Measurements from ENCODE around the gene NUDT15. TPM values are rescaled to one million over a fixed set of nuclear protein-coding genes. Genes with fewer than 3 reads are reported as not detected.
A peak's percentile ranks its signal among the peaks of the same experiment; 100 is the strongest.

The NUDT15 gene
- total RNA-seq (10 to 100 TPM in 3 of 7 donors, 1 to 10 TPM in 4; 6.1 to 11.2 (median 9.7) TPM), polyA plus RNA-seq (10 to 100 TPM in 1 of 2 donors, 1 to 10 TPM in 1; 9.7 to 11.4 TPM)
- long read RNA-seq, donor 1, transcript NUDT15-201 (3 exons, 2,098 nt), result major isoform, 40 of 40 reads
- long read RNA-seq, donor 1, partial matches to known transcripts, result 0 of 40 reads
- long read RNA-seq, donor 1, other reads (novel, unspliced or antisense), result 0 of 40 reads
- long read RNA-seq, donor 2, transcript NUDT15-201 (3 exons, 2,098 nt), result major isoform, 17 of 25 reads
- long read RNA-seq, donor 2, partial matches to known transcripts, result 8 of 25 reads
- long read RNA-seq, donor 2, other reads (novel, unspliced or antisense), result 0 of 25 reads
- long read RNA-seq, donor 3, transcript NUDT15-201 (3 exons, 2,098 nt), result major isoform, 13 of 13 reads
- long read RNA-seq, donor 3, partial matches to known transcripts, result 0 of 13 reads
- long read RNA-seq, donor 3, other reads (novel, unspliced or antisense), result 0 of 13 reads

GRCh38 chr13:48037346-48038173 is at the start of gene NUDT15:
NUDT15 (plus strand) TSS chr13:48037726; CDS start chr13:48037747, 21 bp downstream.
- intact Hi-C loops (cut with DNase I), result loop anchor here in 1 of 4 donors (5.0 kb wide), 1 partner anchor 195 kb away; the partner anchor contains the start of gene ITM2B
- Histone ChIP-seq H3K4me1 (ENCODE audit: insufficient read depth) (no peaks in the 10 kb centered on the region), H3K36me3 (no peaks in the 10 kb centered on the region), H3K4me3 (peak within 1 kb of the TSS; percentile 60), H3K27ac (peak within 1 kb of the TSS; percentile 94 to 97), H3K9me3 (no peaks in the 10 kb centered on the region), H3K27me3 (no peaks in the 10 kb centered on the region)
- 0 to 1% (median 0%) methylated on average over 57 to 82 of the region's 82 CpGs for WGBS, 3 donors
- DNase-seq, result peak; percentile 88 to 96 (median 92)
- TF ChIP-seq CTCF (IDR thresholded peaks at IDR 0.05) (peak; percentile 94 to 98 (median 96)), POLR2A (IDR thresholded peaks at IDR 0.05) (peak; percentile 76), EP300 (IDR thresholded peaks at IDR 0.05) (no peak)

GRCh38 chr13:47990427-47990826 is 47.1 kb upstream of the NUDT15 start:
- intact Hi-C loops (cut with DNase I), result no loop called here
- Histone ChIP-seq H3K4me1 (ENCODE audit: insufficient read depth) (no peaks in the 10 kb centered on the region), H3K27me3 (no peaks in the 10 kb centered on the region), H3K27ac (no peak overlapping the region), H3K9me3 (no peaks in the 10 kb centered on the region), H3K36me3 (no peaks in the 10 kb centered on the region), H3K4me3 (no peak overlapping the region)
- WGBS, 3 donors, result 90 to 100% (median 97%) methylated on average over 1 of the region's 1 CpG
- no peak for DNase-seq
- TF ChIP-seq POLR2A (IDR thresholded peaks at IDR 0.05), result no peak
- TF ChIP-seq EP300 (IDR thresholded peaks at IDR 0.05), result no peak
- TF ChIP-seq CTCF (IDR thresholded peaks at IDR 0.05), result no peak

DNA sequence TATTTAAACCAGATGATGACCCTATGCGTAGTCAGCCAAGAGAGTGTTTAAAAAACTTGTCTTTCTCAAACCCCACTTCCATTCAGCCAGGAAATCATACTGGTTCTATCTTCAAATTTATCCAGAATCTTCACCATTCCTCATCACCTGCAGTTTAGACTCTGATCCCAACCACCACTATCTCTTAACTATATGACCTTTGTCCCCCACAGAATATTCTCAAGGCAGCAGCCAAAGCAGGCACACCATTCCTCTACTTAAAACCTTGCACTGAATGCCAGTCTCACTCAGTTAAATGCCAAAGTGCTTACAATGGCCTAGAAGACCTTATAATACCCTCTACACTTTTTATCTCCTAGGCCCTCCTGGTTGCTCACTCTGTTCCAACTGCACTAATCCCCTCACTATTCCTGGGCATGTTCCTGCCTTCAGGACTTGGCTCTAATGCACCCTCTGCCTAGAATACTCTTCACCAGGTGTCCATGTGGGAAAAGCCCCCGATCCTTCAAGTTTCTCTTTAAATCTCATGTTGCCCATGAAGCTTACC is 46.5 kb upstream of the NUDT15 start:
- Histone ChIP-seq H3K36me3 (no peaks in the 10 kb centered on the region), H3K4me1 (ENCODE audit: insufficient read depth) (no peaks in the 10 kb centered on the region), H3K27ac (no peak overlapping the region), H3K4me3 (no peak overlapping the region), H3K27me3 (no peaks in the 10 kb centered on the region), H3K9me3 (no peaks in the 10 kb centered on the region)
- TF ChIP-seq CTCF (IDR thresholded peaks at IDR 0.05), result no peak
- DNase-seq, result no peak
- WGBS, 3 donors, result 95 to 98% (median 96%) methylated on average over 2 of the region's 2 CpGs
- intact Hi-C loops (cut with DNase I), result no loop called here

DNA sequence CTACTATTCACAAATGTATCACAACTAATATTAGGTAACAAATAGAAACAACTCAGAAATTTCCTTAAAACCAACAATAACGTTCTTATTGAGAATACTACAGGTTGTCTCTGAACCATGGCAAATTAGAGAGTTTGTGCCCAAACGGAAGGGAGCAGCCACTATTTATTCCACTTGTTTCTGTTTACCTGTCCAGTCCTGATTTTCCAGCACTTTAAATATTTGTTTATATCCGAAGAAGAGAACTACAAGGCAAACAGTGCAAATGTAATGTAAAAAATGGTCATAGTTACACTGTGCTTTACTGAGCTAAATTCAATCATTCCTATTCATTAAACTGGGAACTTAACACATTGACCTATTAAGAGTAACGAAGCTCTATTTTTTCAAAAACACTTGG is 45.7 kb upstream of the NUDT15 start:
- H3K4me3 ChIP-seq, result no peak overlapping the region
- H3K27ac ChIP-seq, result no peak overlapping the region
- no peaks in the 10 kb centered on the region for H3K4me1 ChIP-seq (ENCODE audit: insufficient read depth)
- TF ChIP-seq EP300 (IDR thresholded peaks at IDR 0.05), result no peak
- no peak for TF ChIP-seq POLR2A (IDR thresholded peaks at IDR 0.05)
- no peak for TF ChIP-seq CTCF (IDR thresholded peaks at IDR 0.05)
- H3K9me3 ChIP-seq, result no peaks in the 10 kb centered on the region
- H3K36me3 ChIP-seq, result no peaks in the 10 kb centered on the region
- 90 to 95% (median 90%) methylated on average over 4 of the region's 4 CpGs for WGBS, 3 donors
- no peaks in the 10 kb centered on the region for H3K27me3 ChIP-seq
- DNase-seq, result no peak
- intact Hi-C loops (cut with DNase I), result no loop called here

All from ovary (tissue), 10 donors.